Measurements from ENCODE around the gene NFE2L3. TPM values are rescaled to one million over a fixed set of nuclear protein-coding genes. Genes with fewer than 3 reads are reported as not detected.
"Not testable (repeated sequence)": the region's sequence is repeated elsewhere in the genome, so short reads cannot be mapped to it uniquely, and the experiment has no call there.

NFE2L3 gene
- total and polyA plus RNA-seq, 2 of the 8 experiments (the other 6 are each of a cell fraction or from before 2014, with no cell fraction given) = 64.9 to 76.5 TPM

DNA sequence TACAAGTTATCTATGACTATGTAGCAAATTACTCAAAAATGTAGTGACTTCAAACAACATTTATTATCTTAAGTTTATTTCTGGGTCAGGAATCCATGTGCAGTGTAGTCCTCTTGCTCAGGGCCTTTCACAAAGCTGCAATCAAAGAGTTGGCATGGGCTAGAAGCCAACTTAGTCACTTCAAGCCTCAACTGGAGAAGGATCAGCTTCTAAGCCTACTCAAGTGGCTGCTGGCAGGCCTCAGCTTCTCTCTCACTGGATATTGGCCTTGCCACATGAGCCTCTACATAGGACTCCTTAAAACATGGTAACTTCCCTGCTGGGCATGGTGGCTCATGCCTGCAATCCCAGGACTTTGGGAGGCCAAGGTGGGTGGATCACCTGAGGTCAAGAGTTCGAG, 5.0 kb upstream of the NFE2L3 start (continued):
- TF ChIP-seq JUND (IDR thresholded peaks at IDR 0.05; ENCODE audit: low read length) (no peak), KDM4A (IDR thresholded peaks at IDR 0.05; ENCODE audit: low read depth, low read length, severe bottlenecking) (no peak)

DNA sequence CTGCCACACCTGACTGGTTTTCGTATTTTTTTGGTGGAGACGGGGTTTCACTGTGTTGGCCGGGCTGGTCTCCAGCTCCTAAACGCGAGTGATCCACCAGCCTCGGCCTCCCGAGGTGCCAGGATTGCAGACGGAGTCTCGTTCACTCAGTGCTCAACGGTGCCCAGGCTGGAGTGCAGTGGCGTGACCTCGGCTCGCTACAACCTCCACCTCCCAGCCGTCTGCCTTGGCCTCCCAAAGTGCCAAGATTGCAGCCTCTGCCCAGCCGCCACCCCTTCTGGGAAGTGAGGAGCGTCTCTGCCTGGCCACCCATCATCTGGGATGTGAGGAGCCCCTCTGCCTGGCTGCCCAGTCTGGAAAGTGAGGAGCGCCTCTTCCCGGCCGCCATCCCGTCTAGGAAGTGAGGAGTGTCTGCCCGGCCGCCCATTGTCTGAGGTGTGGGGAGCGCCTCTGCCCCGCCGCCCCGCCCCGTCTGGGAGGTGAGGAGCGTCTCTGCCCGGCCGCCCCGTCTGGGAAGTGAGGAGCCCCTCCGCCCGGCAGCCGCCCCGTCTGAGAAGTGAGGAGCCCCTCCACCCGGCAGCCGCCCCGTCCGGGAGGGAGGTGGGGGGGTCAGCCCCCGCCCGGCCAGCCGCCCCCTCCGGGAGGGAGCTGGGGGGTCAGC, 4.2 kb upstream of the NFE2L3 start:
- H3K14ac ChIP-seq (ENCODE audit: insufficient read length); H2BK15ac ChIP-seq (ENCODE audit: low read length); H3K79me1 ChIP-seq (ENCODE audit: low read depth, low read length); H3K4me1 ChIP-seq (replicated peaks in 1 of 4; ENCODE audit: control insufficient read depth in 3 of 4, insufficient read depth in 4 of 4, low read length in 3 of 4); H2BK20ac ChIP-seq (ENCODE audit: low read length); H3K36me3 ChIP-seq (ENCODE audit: control insufficient read depth in 2 of 4, insufficient read depth in 4 of 4, low read length in 3 of 4); H2BK12ac ChIP-seq (ENCODE audit: low read depth, low read length); H2AK5ac ChIP-seq (ENCODE audit: low read depth, low read length); H3K4me2 ChIP-seq (ENCODE audit: insufficient read depth in 1 of 2, low read depth in 2 of 2, low read length in 2 of 2); H3K27me3 ChIP-seq (replicated peaks in 1 of 4; ENCODE audit: control insufficient read depth in 3 of 4, extremely low read depth in 1 of 4, insufficient read depth in 3 of 4, low read length in 3 of 4); H3K27ac ChIP-seq (ENCODE audit: low read depth, low read length); H4K91ac ChIP-seq (replicated peaks; ENCODE audit: insufficient read length, low read length); H3K4me3 ChIP-seq (ENCODE audit: extremely low read depth in 1 of 4, insufficient read depth in 2 of 4, low read depth in 3 of 4, low read length in 4 of 4); H3K56ac ChIP-seq (replicated peaks; ENCODE audit: insufficient read length, low read depth, low read length); H2AFZ ChIP-seq (ENCODE audit: low read length); H4K8ac ChIP-seq (ENCODE audit: extremely low read depth, insufficient read depth, low read length); H4K5ac ChIP-seq (ENCODE audit: insufficient read length, low read depth, low read length); H2BK5ac ChIP-seq (ENCODE audit: low read depth, low read length); H2BK120ac ChIP-seq (replicated peaks; ENCODE audit: low read depth, low read length); H3K4ac ChIP-seq (replicated peaks; ENCODE audit: insufficient read length, low read depth, low read length); H3K23ac ChIP-seq (ENCODE audit: insufficient read length); H3K18ac ChIP-seq (ENCODE audit: extremely low read depth, low read length); H3K79me2 ChIP-seq (ENCODE audit: control insufficient read depth in 1 of 2, insufficient read depth in 2 of 2, low read length in 2 of 2); H3K9ac ChIP-seq (replicated peaks in 1 of 4; ENCODE audit: extremely low read depth in 1 of 4, low read depth in 3 of 4, low read length in 3 of 4); H4K20me1 ChIP-seq (replicated peaks in 1 of 2; ENCODE audit: control insufficient read depth in 1 of 2, insufficient read depth in 2 of 2, low read length in 2 of 2); CTCF ChIA-PET (ENCODE audit: partially characterized antibody); FAIRE-seq; H3K23me2 ChIP-seq (ENCODE audit: low read depth, low read length): not testable (repeated sequence)
- peak in 1 of 2 experiments; percentile 56 for DNase-seq (ENCODE audit: low read depth in 1 of 2, low spot score in 2 of 2)
- 94% methylated on average over 7 of the region's 43 CpGs; no CpG with 5 or more reads in 1 of the 2 experiments for WGBS, 2 experiments (ENCODE audit: extremely low coverage in 1 of 2, insufficient coverage in 1 of 2, insufficient read length in 1 of 2, insufficient replicate concordance in 2 of 2, low coverage in 1 of 2, low lambda C conversion rate in 2 of 2, missing lambda C conversion rate in 1 of 2)
- peaks cover 7 to 13% of the 10 kb centered on the region in 2 experiments; a peak in 2 of 4 replicates for H3K9me3 ChIP-seq (ENCODE audit: insufficient read depth in 2 of 2, low read depth in 1 of 2, low read length in 1 of 2)
- POLR2A ChIA-PET (ENCODE audit: partially characterized antibody) = interaction anchor here (0.8 to 5.2 kb wide), 5 partner anchors 13 to 51 kb away, joined by 3 to 34 read pairs (median 4); partner anchors contain the start of gene HNRNPA2B1
